ENCODE results near the gene HSD17B13. TPM values are rescaled to one million over a fixed set of nuclear protein-coding genes. Genes with fewer than 3 reads are reported as not detected.

The HSD17B13 gene
- polyA plus RNA-seq, 1 of the 3 experiments (the other 2 are of a cell fraction): 0.13 TPM

GRCh38 chr4:87365348-87365747 lies 42.7 kb upstream of the HSD17B13 start:
- WGBS (ENCODE audit: low lambda C conversion rate): 41% methylated on average over 1 of the region's 1 CpG
- Histone ChIP-seq H3K9me3 (no peaks in the 10 kb centered on the region), H3K27ac (ENCODE audit: low read depth in 2 of 2, low read length in 1 of 2) (no peak overlapping the region), H3K4me2 (no peak overlapping the region), H3K9me2 (no peaks in the 10 kb centered on the region), H3K79me2 (ENCODE audit: insufficient read depth) (peaks cover under 1% of the 10 kb centered on the region; the same call in 1 of the 2 replicates), H3K4me3 (ENCODE audit: low read depth in 2 of 2, low read length in 1 of 2) (no peak overlapping the region), H3K9ac (no peak overlapping the region), H3K27me3 (ENCODE audit: insufficient read depth) (no peaks in the 10 kb centered on the region), H4K20me1 (ENCODE audit: insufficient read depth) (no peaks in the 10 kb centered on the region), H3K4me1 (ENCODE audit: control insufficient read depth in 1 of 2, insufficient read depth in 2 of 2, low read depth in 1 of 2, low read length in 1 of 2) (no peaks in the 10 kb centered on the region), H3F3A (replicated peaks; ENCODE audit: insufficient read depth) (no peaks in the 10 kb centered on the region), H2AFZ (ENCODE audit: low read depth) (no peak overlapping the region), H3K36me3 (replicated peaks in 1 of 2; ENCODE audit: control insufficient read depth in 1 of 2, insufficient read depth in 2 of 2, low read length in 1 of 2) (peaks cover 40 to 69% of the 10 kb centered on the region in 2 experiments)
- TF ChIP-seq EP300 (IDR thresholded peaks at IDR 0.05; ENCODE audit: borderline replicate concordance in 1 of 2, low read depth in 1 of 2, low read length in 1 of 2) (no peak), RFX5 (IDR thresholded peaks at IDR 0.05; ENCODE audit: low read length) (no peak), TAF1 (IDR thresholded peaks at IDR 0.05; ENCODE audit: borderline replicate concordance, low read depth, low read length) (no peak)
- ChIA-PET CTCF (interaction anchor here (1.4 to 3.6 kb wide), 3 partner anchors 9 to 99 kb away, joined by 3 to 25 read pairs (median 7); no protein-coding TSS in a partner anchor), POLR2A (no interaction called here)
- DNase-seq: no peak

DNA sequence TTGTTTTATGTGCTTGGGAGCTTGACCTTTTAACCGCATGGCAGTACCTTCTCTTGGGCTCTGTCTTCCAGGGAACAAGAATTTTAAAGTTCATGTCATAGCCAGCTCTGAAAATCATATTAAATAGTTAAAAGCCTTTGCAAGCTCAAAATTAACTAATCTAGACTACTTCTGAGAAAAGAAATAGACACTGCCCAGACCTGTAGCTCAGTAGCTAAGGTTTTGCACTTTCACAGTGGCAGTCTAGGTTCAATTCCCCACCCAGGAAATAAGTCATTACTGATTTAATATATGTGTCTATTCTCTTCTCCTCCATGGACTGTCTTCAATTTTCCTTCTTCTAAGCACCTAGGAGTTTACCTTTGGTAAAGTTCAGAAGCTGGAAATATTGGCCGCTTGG lies 40.9 kb upstream of the HSD17B13 start:
- CTCF ChIA-PET: interaction anchor here (0.9 to 3.6 kb wide), 4 partner anchors 11 to 475 kb away, joined by 3 to 25 read pairs (median 5); no protein-coding TSS in a partner anchor
- no peak overlapping the region for H2AFZ ChIP-seq (ENCODE audit: low read depth)

More for the DNA sequence above, 40.9 kb upstream of the HSD17B13 start:
- Histone ChIP-seq H3K27ac (ENCODE audit: low read depth in 2 of 2, low read length in 1 of 2) (no peak overlapping the region), H3K27me3 (ENCODE audit: insufficient read depth) (no peaks in the 10 kb centered on the region), H3K4me3 (ENCODE audit: low read depth in 2 of 2, low read length in 1 of 2) (no peak overlapping the region), H3K4me1 (ENCODE audit: control insufficient read depth in 1 of 2, insufficient read depth in 2 of 2, low read depth in 1 of 2, low read length in 1 of 2) (no peaks in the 10 kb centered on the region), H3K36me3 (replicated peaks in 1 of 2; ENCODE audit: control insufficient read depth in 1 of 2, insufficient read depth in 2 of 2, low read length in 1 of 2) (peaks cover 44 to 72% of the 10 kb centered on the region in 2 experiments), H3F3A (replicated peaks; ENCODE audit: insufficient read depth) (peaks cover under 1% of the 10 kb centered on the region), H3K9me2 (no peaks in the 10 kb centered on the region), H3K4me2 (no peak overlapping the region), H4K20me1 (ENCODE audit: insufficient read depth) (no peaks in the 10 kb centered on the region), H3K9me3 (no peaks in the 10 kb centered on the region), H3K79me2 (ENCODE audit: insufficient read depth) (peaks cover 6% of the 10 kb centered on the region; the same call in 1 of the 2 replicates), H3K9ac (no peak overlapping the region)
- DNase-seq: no peak
- TF ChIP-seq FOXJ3 (CRISPR knock-in tag; IDR thresholded peaks at IDR 0.05) (no peak), TAF1 (IDR thresholded peaks at IDR 0.05; ENCODE audit: borderline replicate concordance, low read depth, low read length) (no peak), CTCF (IDR thresholded peaks at IDR 0.05) (no peak)
- TF ChIP-seq, protein P1, sequence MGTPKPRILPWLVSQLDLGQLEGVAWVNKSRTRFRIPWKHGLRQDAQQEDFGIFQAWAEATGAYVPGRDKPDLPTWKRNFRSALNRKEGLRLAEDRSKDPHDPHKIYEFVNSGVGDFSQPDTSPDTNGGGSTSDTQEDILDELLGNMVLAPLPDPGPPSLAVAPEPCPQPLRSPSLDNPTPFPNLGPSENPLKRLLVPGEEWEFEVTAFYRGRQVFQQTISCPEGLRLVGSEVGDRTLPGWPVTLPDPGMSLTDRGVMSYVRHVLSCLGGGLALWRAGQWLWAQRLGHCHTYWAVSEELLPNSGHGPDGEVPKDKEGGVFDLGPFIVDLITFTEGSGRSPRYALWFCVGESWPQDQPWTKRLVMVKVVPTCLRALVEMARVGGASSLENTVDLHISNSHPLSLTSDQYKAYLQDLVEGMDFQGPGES (IDR thresholded peaks at IDR 0.05; ENCODE audit: low read depth, low read length): no peak
- POLR2A ChIA-PET: no interaction called here
- 93% methylated on average over 2 of the region's 2 CpGs for WGBS (ENCODE audit: low lambda C conversion rate)
